Limb (tissue), 2 donors: ENCODE results near the gene TFF2.

ENCODE experiments used
- DNase-seq, 2 donors: peaks; one replicate each; pipeline ENCODE4 v3.0.0-alpha.2; 2016; ENCODE audit errors: extremely low spot score in 2 of 2

Gene TFF2

GRCh38 chr21:42321231-42321630 is 29.6 kb downstream of the TFF2 start:
- DNase-seq: no peak

- no peak for DNase-seq
These were observed 30.0 kb downstream of the TFF2 start for GRCh38 chr21:42320791-42321190.

GRCh38 chr21:42319851-42320572 is 30.8 kb downstream of the TFF2 start:
- DNase-seq: no peak

GRCh38 chr21:42319376-42319775 is 31.4 kb downstream of the TFF2 start:
- DNase-seq: no peak

GRCh38 chr21:42317826-42318746 is 32.7 kb downstream of the TFF2 start:
- DNase-seq: no peak

GRCh38 chr21:42317341-42317741 is 33.5 kb downstream of the TFF2 start:
- DNase-seq: no peak

- DNase-seq: no peak
These were observed 33.9 kb downstream of the TFF2 start for GRCh38 chr21:42316891-42317290.

- no peak for DNase-seq
These were observed 35.4 kb downstream of the TFF2 start, which contains the start of gene TFF3 for GRCh38 chr21:42315296-42315891. TSS of gene TFF3 (minus strand) at chr21:42315409. CDS start at chr21:42315374, 35 bp downstream.

- no peak for DNase-seq
These were observed 36.0 kb downstream of the TFF2 start for GRCh38 chr21:42314616-42315295.

- peak in 1 of 2 donors; percentile 27 for DNase-seq
These were observed 37.3 kb downstream of the TFF2 start for GRCh38 chr21:42313501-42313969.

- DNase-seq: no peak
These were observed 38.1 kb downstream of the TFF2 start for GRCh38 chr21:42312626-42313104.

- no peak for DNase-seq
These were observed 38.8 kb downstream of the TFF2 start for GRCh38 chr21:42311816-42312625.

- DNase-seq: no peak
These were observed 39.6 kb downstream of the TFF2 start for GRCh38 chr21:42311160-42311559.

GRCh38 chr21:42310411-42311001 is 40.3 kb downstream of the TFF2 start:
- DNase-seq: no peak

- DNase-seq: peak; percentile 18 to 87
These were observed 41.0 kb downstream of the TFF2 start for GRCh38 chr21:42309753-42310213.

- no peak for DNase-seq
These were observed 41.7 kb downstream of the TFF2 start for GRCh38 chr21:42308914-42309752.

- DNase-seq: no peak
These were observed 42.5 kb downstream of the TFF2 start for GRCh38 chr21:42308161-42308913.

- no peak for DNase-seq
These were observed 43.7 kb downstream of the TFF2 start for GRCh38 chr21:42307106-42307505.
